A549 (cell line): Measurements from ENCODE around the gene HOXC13. TPM values are rescaled to one million over a fixed set of nuclear protein-coding genes. Genes with fewer than 3 reads are reported as not detected.

Source experiments
- ATAC-seq, 2 experiments: fragments of 200-7000 bp in 1 of 2; fragments of >200 bp in 1 of 2; cut with Nextera tagmentation in 1 of 2; cut with Tn5 transposase in 1 of 2; 3 replicates each; pipeline versions ENCODE4 v1.8.0 to v1.9.1; 2018 to 2020; ENCODE audit warnings: mild to moderate bottlenecking in 1 of 2, moderate library complexity in 1 of 2
- CTCF ChIA-PET: fragments of 300-600 bp; sonication (Branson Sonifier 250); formaldehyde crosslinking; extraction: SDS; loops from one replicate; lab custom pipeline; 2021; ENCODE audit warnings: antibody characterized with exemption, inconsistent platforms; lab: Yijun Ruan, JAX
- POLR2A ChIA-PET: fragments of 350-600 bp; formaldehyde crosslinking; extraction: SDS; loops from one replicate; lab custom pipeline; 2021; ENCODE audit warnings: antibody characterized with exemption, inconsistent platforms; lab: Yijun Ruan, JAX
- DNase-seq, 2 experiments: peaks; one replicate each; pipeline versions ENCODE4 v3.0.0 to v3.0.0-alpha.2; 2011 to 2016; ENCODE audit warnings: low read depth in 1 of 2, low spot score in 1 of 2
- FAIRE-seq: peaks from 2 replicates; lab custom pipeline; 2011; peaks lifted over from hg19 to GRCh38; lab: Jason Lieb, UNC
- H3K27ac ChIP-seq, 2 experiments: fragments of >200 bp; sonication (Bioruptor Twin); formaldehyde crosslinking; 3 replicates each; pipeline ENCODE4 v1.5.1; 2016 to 2017
- H3K4me1 ChIP-seq: fragments of >200 bp; sonication (Bioruptor Twin); formaldehyde crosslinking; 3 replicates; pipeline ENCODE4 v1.6.1; 2016
- H3K4me2 ChIP-seq: fragments of >200 bp; sonication (Bioruptor Twin); formaldehyde crosslinking; 3 replicates; pipeline ENCODE4 v1.6.1; 2016
- H3K4me3 ChIP-seq: fragments of >200 bp; sonication (Bioruptor Twin); formaldehyde crosslinking; 3 replicates; pipeline ENCODE4 v1.5.1; 2016
- H3K9me3 ChIP-seq: fragments of >200 bp; sonication (Bioruptor Twin); formaldehyde crosslinking; 3 replicates; pipeline ENCODE4 v1.6.1; 2016
- CBX2 ChIP-seq: fragments of 200-600 bp; sonication (generic); IDR thresholded peaks from 2 replicates; pipeline ENCODE4 v1.6.1; 2016; ENCODE audit warnings: low read depth, mild to moderate bottlenecking, borderline replicate concordance
- CHD2 ChIP-seq: fragments of 150-350 bp; IDR thresholded peaks from 2 replicates; pipeline ENCODE4 v1.6.1; 2014; ENCODE audit warnings: low read length; ENCODE audit not compliant: partially characterized antibody
- CHD4 ChIP-seq: fragments of 200-600 bp; sonication (generic); IDR thresholded peaks from 2 replicates; pipeline ENCODE4 v1.6.1; 2016; ENCODE audit warnings: antibody characterized with exemption, mild to moderate bottlenecking, borderline replicate concordance
- EHF ChIP-seq: fragments of 250-450 bp; sonication (Bioruptor Pico); IDR thresholded peaks from 2 replicates; pipeline ENCODE4 v1.5.0; 2020; ENCODE audit warnings: mild to moderate bottlenecking
- EHMT2 ChIP-seq: fragments of 200-600 bp; sonication (generic); IDR thresholded peaks from 2 replicates; pipeline ENCODE4 v1.6.1; 2016; ENCODE audit warnings: antibody characterized with exemption, low read depth, mild to moderate bottlenecking, moderate library complexity
- ESRRA ChIP-seq: fragments of 150-350 bp; IDR thresholded peaks from 2 replicates; pipeline ENCODE4 v1.6.1; 2014; ENCODE audit warnings: mild to moderate bottlenecking, low read length, borderline replicate concordance
- FOSB ChIP-seq: fragments of 250-450 bp; sonication (Bioruptor Pico); IDR thresholded peaks from 2 replicates; pipeline ENCODE4 v1.5.0; 2020; ENCODE audit warnings: mild to moderate bottlenecking, moderate library complexity
- FOSL2 ChIP-seq, 2 experiments: fragments of 450-650 bp in 1 of 2; fragments of >200 bp in 1 of 2; sonication (Bioruptor Twin) in 1 of 2; formaldehyde crosslinking; IDR thresholded peaks; 2 replicates each; pipeline versions ENCODE4 v1.5.0 to v1.6.1; 2016 to 2020; ENCODE audit warnings: mild to moderate bottlenecking in 1 of 2, moderate library complexity in 1 of 2
- FOXS1 ChIP-seq: fragments of 250-450 bp; sonication (Bioruptor Pico); IDR thresholded peaks from 2 replicates; pipeline ENCODE4 v1.5.0; 2020; ENCODE audit warnings: mild to moderate bottlenecking, moderate library complexity
- GATA3 ChIP-seq: IDR thresholded peaks from 2 replicates; pipeline ENCODE4 v1.6.1; 2012; ENCODE audit warnings: borderline replicate concordance
- JUN ChIP-seq, 2 experiments: fragments of >200 bp; sonication (Bioruptor Twin); formaldehyde crosslinking; IDR thresholded peaks; 2 replicates in 1 of 2; 3 replicates in 1 of 2; pipeline ENCODE4 v1.6.1; 2016 to 2017
- KDM1A ChIP-seq: fragments of 200-600 bp; sonication (generic); IDR thresholded peaks from 2 replicates; pipeline ENCODE4 v1.6.1; 2016; ENCODE audit warnings: low read depth, mild to moderate bottlenecking
- MYC ChIP-seq: IDR thresholded peaks from 2 replicates; pipeline ENCODE4 v1.6.1; 2012; ENCODE audit warnings: mild to moderate bottlenecking, inconsistent platforms, low read length, improper control_type of control experiment, borderline replicate concordance
- NFE2L2 ChIP-seq: fragments of 150-350 bp; conservative IDR thresholded peaks from 2 replicates; pipeline ENCODE4 v1.6.1; 2014; ENCODE audit warnings: low read length
- NR3C1 ChIP-seq: fragments of >200 bp; sonication (Bioruptor Twin); formaldehyde crosslinking; IDR thresholded peaks from 3 replicates; pipeline ENCODE4 v1.6.1; 2017
- POLR2A ChIP-seq: IDR thresholded peaks from 2 replicates; pipeline ENCODE4 v1.6.1; 2012; ENCODE audit warnings: mild to moderate bottlenecking, low read length
- RARB ChIP-seq: fragments of 250-450 bp; sonication (Bioruptor Pico); IDR thresholded peaks from 2 replicates; pipeline ENCODE4 v1.8.0; 2021; ENCODE audit warnings: mild to moderate bottlenecking, moderate library complexity
- RCOR1 ChIP-seq: fragments of 150-350 bp; IDR thresholded peaks from 2 replicates; pipeline ENCODE4 v1.6.1; 2014; ENCODE audit warnings: antibody characterized with exemption, low read length, low read depth
- SREBF2 ChIP-seq: fragments of 450-650 bp; IDR thresholded peaks from 2 replicates; pipeline ENCODE4 v1.6.1; 2014; ENCODE audit warnings: mild to moderate bottlenecking, moderate library complexity
- WGBS: methylation state at CpG from one replicate; pipeline ENCODE4 v1.1.6; 2017; ENCODE audit errors: missing lambda C conversion rate; 5-methylcytosine and 5-hydroxymethylcytosine counted together
- polyA plus RNA-seq, 4 experiments: library from polyadenylated mRNA; depleted of rRNA in 3 of 4; stranded (reverse); fragments of >200 nt; fragmentation: RNase III in 1 of 4; extraction: RNeasy Plus Mini Kit Qiagen cat#74134 plus additional on column Dnase treatment in 1 of 4; gene quantifications; 2 replicates in 3 of 4; 3 replicates in 1 of 4; pipeline ENCODE4 v1.2.3, GENCODE V29; 2011 to 2017
- TF ChIP-seq, protein P1 (sequence below): IDR thresholded peaks from 2 replicates; pipeline ENCODE4 v1.6.1; 2012; ENCODE audit warnings: low read depth, borderline replicate concordance
- TF ChIP-seq, protein P2 (sequence below): fragments of 250-450 bp; sonication (Bioruptor Pico); IDR thresholded peaks from 2 replicates; pipeline ENCODE4 v1.5.0; 2020; ENCODE audit warnings: low read depth, mild to moderate bottlenecking, moderate library complexity
- TF ChIP-seq, protein P3 (sequence below): IDR thresholded peaks from 2 replicates; pipeline ENCODE4 v1.6.1; 2012
- TF ChIP-seq, protein P4 (sequence below): fragments of >200 bp; sonication (Bioruptor Twin); formaldehyde crosslinking; IDR thresholded peaks from 3 replicates; pipeline ENCODE4 v1.5.1; 2016

HOXC13 gene
- polyA plus RNA-seq, 2 of the 4 experiments (the other 2 are of a cell fraction): 3.9 to 6.5 TPM

DNA sequence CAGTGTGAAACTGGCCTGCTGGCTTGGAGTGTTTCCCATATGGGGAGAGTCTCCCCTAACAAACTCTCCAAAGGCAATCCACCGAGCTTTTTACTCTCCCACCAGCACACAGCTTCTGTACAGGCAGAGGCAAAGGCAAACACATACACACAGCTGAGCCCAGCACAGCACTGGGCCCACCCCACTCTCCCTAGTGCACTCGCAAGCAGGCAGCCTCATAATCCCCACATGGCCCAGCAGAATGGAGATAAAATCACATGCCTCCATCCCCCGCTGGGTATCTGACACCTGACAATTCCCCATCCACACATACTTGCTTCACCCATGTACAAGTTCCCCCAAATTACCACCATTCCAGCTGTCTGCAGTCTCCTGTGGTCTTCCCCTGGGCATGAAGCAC, 19.5 kb downstream of the HOXC13 start:
- H3K9me3 ChIP-seq: no peaks in the 10 kb centered on the region
- CTCF ChIA-PET: interaction anchor here (0.9 to 2.3 kb wide), 6 partner anchors 9 to 212 kb away, joined by 3 to 10 read pairs (median 4); partner anchors contain the start of gene HOXC10
- no peaks in the 10 kb centered on the region for H3K4me1 ChIP-seq
- POLR2A ChIA-PET: no interaction called here
- FAIRE-seq (no peak), DNase-seq (no peak), ATAC-seq (no peak)
- no peak overlapping the region for H3K4me3 ChIP-seq
- WGBS: 88% methylated on average over 3 of the region's 3 CpGs
- TF ChIP-seq RCOR1 (no peak), RARB (CRISPR knock-in tag) (no peak), EHMT2 (no peak), MYC (no peak), GATA3 (no peak), FOSL2 (IDR thresholded peaks at IDR 0.05) (no peak), FOSL2 (CRISPR knock-in tag; IDR thresholded peaks at IDR 0.05) (no peak), CBX2 (no peak)
- TF ChIP-seq, protein P1, sequence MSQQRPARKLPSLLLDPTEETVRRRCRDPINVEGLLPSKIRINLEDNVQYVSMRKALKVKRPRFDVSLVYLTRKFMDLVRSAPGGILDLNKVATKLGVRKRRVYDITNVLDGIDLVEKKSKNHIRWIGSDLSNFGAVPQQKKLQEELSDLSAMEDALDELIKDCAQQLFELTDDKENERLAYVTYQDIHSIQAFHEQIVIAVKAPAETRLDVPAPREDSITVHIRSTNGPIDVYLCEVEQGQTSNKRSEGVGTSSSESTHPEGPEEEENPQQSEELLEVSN: no peak
- TF ChIP-seq, protein P2, sequence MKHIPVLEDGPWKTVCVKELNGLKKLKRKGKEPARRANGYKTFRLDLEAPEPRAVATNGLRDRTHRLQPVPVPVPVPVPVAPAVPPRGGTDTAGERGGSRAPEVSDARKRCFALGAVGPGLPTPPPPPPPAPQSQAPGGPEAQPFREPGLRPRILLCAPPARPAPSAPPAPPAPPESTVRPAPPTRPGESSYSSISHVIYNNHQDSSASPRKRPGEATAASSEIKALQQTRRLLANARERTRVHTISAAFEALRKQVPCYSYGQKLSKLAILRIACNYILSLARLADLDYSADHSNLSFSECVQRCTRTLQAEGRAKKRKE (CRISPR knock-in tag): no peak
- H3K27ac ChIP-seq: no peak overlapping the region
- no peak overlapping the region for H3K4me2 ChIP-seq

DNA sequence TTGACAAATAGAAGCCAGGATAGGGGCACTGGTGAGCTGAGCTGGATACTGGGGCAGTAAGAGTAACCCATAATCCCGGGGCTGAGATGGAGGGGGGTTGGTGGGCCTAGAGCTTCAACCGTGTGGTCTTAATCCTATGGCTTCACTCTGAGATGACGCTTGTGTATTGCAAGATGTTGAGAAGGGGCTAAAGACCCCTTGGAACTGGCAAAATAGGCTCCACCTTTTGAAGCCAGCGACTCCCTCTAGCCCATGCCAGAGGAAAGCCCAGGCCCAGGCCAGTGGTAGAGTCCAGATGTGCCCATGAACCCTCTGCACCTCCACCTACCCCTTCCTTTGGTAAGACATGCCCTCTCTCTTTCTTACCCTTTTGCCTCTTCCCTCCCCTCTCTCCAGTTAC, 20.7 kb downstream of the HOXC13 start:
- no peak for ATAC-seq
- WGBS: 63% methylated on average over 4 of the region's 4 CpGs
- Histone ChIP-seq H3K9me3 (no peaks in the 10 kb centered on the region), H3K4me3 (no peak overlapping the region), H3K4me1 (peaks cover 4% of the 10 kb centered on the region; the same call in 1 of the 3 replicates), H3K27ac (no peak overlapping the region), H3K4me2 (no peak overlapping the region)
- no peak for FAIRE-seq
- ChIA-PET POLR2A (no interaction called here), CTCF (interaction anchor here (0.5 to 2.3 kb wide), 11 partner anchors 10 to 242 kb away, joined by 3 to 10 read pairs (median 4); partner anchors contain the start of gene HOXC10)
- no peak for DNase-seq
- TF ChIP-seq KDM1A (no peak), MYC (no peak), RARB (CRISPR knock-in tag) (no peak), FOSB (no peak), EHMT2 (no peak), CHD4 (no peak), EHF (CRISPR knock-in tag) (no peak), JUN (IDR thresholded peaks at IDR 0.05) (no peak), SREBF2 (no peak), ESRRA (no peak), GATA3 (no peak), NFE2L2 (no peak), FOXS1 (CRISPR knock-in tag) (no peak), POLR2A (no peak), NR3C1 (no peak), CHD2 (no peak), CBX2 (no peak)
- TF ChIP-seq, protein P3, sequence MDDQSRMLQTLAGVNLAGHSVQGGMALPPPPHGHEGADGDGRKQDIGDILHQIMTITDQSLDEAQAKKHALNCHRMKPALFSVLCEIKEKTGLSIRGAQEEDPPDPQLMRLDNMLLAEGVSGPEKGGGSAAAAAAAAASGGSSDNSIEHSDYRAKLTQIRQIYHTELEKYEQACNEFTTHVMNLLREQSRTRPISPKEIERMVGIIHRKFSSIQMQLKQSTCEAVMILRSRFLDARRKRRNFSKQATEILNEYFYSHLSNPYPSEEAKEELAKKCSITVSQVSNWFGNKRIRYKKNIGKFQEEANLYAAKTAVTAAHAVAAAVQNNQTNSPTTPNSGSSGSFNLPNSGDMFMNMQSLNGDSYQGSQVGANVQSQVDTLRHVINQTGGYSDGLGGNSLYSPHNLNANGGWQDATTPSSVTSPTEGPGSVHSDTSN: no peak
- TF ChIP-seq, protein P1: no peak
- TF ChIP-seq, protein P4, sequence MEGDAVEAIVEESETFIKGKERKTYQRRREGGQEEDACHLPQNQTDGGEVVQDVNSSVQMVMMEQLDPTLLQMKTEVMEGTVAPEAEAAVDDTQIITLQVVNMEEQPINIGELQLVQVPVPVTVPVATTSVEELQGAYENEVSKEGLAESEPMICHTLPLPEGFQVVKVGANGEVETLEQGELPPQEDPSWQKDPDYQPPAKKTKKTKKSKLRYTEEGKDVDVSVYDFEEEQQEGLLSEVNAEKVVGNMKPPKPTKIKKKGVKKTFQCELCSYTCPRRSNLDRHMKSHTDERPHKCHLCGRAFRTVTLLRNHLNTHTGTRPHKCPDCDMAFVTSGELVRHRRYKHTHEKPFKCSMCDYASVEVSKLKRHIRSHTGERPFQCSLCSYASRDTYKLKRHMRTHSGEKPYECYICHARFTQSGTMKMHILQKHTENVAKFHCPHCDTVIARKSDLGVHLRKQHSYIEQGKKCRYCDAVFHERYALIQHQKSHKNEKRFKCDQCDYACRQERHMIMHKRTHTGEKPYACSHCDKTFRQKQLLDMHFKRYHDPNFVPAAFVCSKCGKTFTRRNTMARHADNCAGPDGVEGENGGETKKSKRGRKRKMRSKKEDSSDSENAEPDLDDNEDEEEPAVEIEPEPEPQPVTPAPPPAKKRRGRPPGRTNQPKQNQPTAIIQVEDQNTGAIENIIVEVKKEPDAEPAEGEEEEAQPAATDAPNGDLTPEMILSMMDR: no peak
